B cell (primary cell): Measurements from ENCODE around the gene LRRK2. TPM values are rescaled to one million over a fixed set of nuclear protein-coding genes. Genes with fewer than 3 reads are reported as not detected.

Experiments
- ATAC-seq: fragments of 200-7000 bp; cut with Tn5 transposase; one replicate; pipeline ENCODE4 v1.10.0; 2021; ENCODE audit warnings: low read depth, mild to moderate bottlenecking, moderate number of reproducible peaks, moderate library complexity
- CTCF ChIA-PET: fragments of 350-600 bp; sonication (Branson Sonifier 250); formaldehyde crosslinking; loops from one replicate; lab custom pipeline; 2021; ENCODE audit warnings: antibody characterized with exemption, inconsistent platforms; lab: Charles Lee
- POLR2A ChIA-PET: fragments of 350-600 bp; sonication (Branson Sonifier 250); formaldehyde crosslinking; loops from one replicate; lab custom pipeline; 2021; ENCODE audit warnings: antibody characterized with exemption; lab: Charles Lee
- DNase-seq: peaks from one replicate; pipeline ENCODE4 v3.0.0; 2013
- H2AFZ ChIP-seq: 2 replicates; pipeline ENCODE4 v1.6.1; 2012; ENCODE audit warnings: mild to moderate bottlenecking, low read depth, low read length; ENCODE audit not compliant: insufficient read depth, poor library complexity, severe bottlenecking
- H3K27ac ChIP-seq, 2 donors: 1 replicate in 1 of 2; 2 replicates in 1 of 2; pipeline ENCODE4 v1.5.1; 2012 to 2013; ENCODE audit warnings: low read length in 2 of 2, mild to moderate bottlenecking in 2 of 2, moderate library complexity in 1 of 2
- H3K27me3 ChIP-seq, 4 experiments: fragments of 200-600 bp in 1 of 4; sonication (generic) in 1 of 4; replicated peaks in 1 of 4; 1 replicate in 2 of 4; 2 replicates in 2 of 4; pipeline versions ENCODE4 v1.6.1 to v1.7.0; 2013 to 2016; ENCODE audit warnings: low read length in 3 of 4, mild to moderate bottlenecking in 2 of 4, mixed read lengths in 1 of 4, moderate library complexity in 1 of 4; ENCODE audit not compliant: insufficient read depth in 4 of 4, control insufficient read depth in 3 of 4; ENCODE audit errors: control extremely low read depth in 1 of 4
- H3K36me3 ChIP-seq, 2 experiments: replicated peaks in 1 of 2; 1 replicate in 1 of 2; 2 replicates in 1 of 2; pipeline versions ENCODE4 v1.6.1 to v1.7.1; 2013; ENCODE audit warnings: low read length in 1 of 2; ENCODE audit not compliant: insufficient read depth in 2 of 2, control insufficient read depth in 1 of 2; ENCODE audit errors: control extremely low read depth in 1 of 2, extremely low read depth in 1 of 2
- H3K4me1 ChIP-seq, 2 donors: fragments of 200-600 bp in 1 of 2; sonication (generic) in 1 of 2; 1 replicate in 1 of 2; 2 replicates in 1 of 2; pipeline versions ENCODE4 v1.5.1 to v1.6.1; 2013 to 2017; ENCODE audit warnings: low read length in 2 of 2; ENCODE audit not compliant: control insufficient read depth in 2 of 2, insufficient read depth in 2 of 2
- H3K4me2 ChIP-seq: replicated peaks from 2 replicates; pipeline ENCODE3; 2012; ENCODE audit warnings: mild to moderate bottlenecking, low read depth, low read length; ENCODE audit not compliant: poor library complexity, severe bottlenecking
- H3K4me3 ChIP-seq, 5 experiments: fragments of 200-600 bp in 1 of 5; sonication (generic) in 1 of 5; 1 replicate in 3 of 5; 2 replicates in 2 of 5; pipeline versions ENCODE4 v1.5.1 to v1.7.0; 2011 to 2016; ENCODE audit warnings: low read length in 4 of 5, mild to moderate bottlenecking in 4 of 5, low read depth in 2 of 5, control low read depth in 1 of 5, moderate library complexity in 1 of 5; ENCODE audit not compliant: insufficient read depth in 1 of 5; ENCODE audit errors: control extremely low read depth in 1 of 5, extremely low read depth in 1 of 5
- H3K79me2 ChIP-seq: fragments of 200-600 bp; sonication (generic); one replicate; pipeline ENCODE4 v1.6.0; 2016; ENCODE audit warnings: low read length; ENCODE audit not compliant: control insufficient read depth, insufficient read depth
- H3K9ac ChIP-seq: fragments of 200-600 bp; sonication (generic); 2 replicates; pipeline ENCODE4 v1.6.1; 2017; ENCODE audit warnings: mild to moderate bottlenecking, low read length, moderate library complexity
- H3K9me3 ChIP-seq, 3 donors: one replicate each; pipeline versions ENCODE4 v1.6.1 to v1.7.1; 2013; ENCODE audit warnings: low read length in 2 of 3; ENCODE audit not compliant: control insufficient read depth in 2 of 3, insufficient read depth in 1 of 3; ENCODE audit errors: control extremely low read depth in 1 of 3
- H4K20me1 ChIP-seq: 2 replicates; pipeline ENCODE4 v1.6.0; 2012; ENCODE audit warnings: mild to moderate bottlenecking, low read length; ENCODE audit not compliant: insufficient read depth, control insufficient read depth, poor library complexity, severe bottlenecking
- H3K27ac Mint-ChIP-seq: one replicate; pipeline ENCODE4 v1.8.0; 2021; ENCODE audit warnings: mixed read lengths
- H3K27me3 Mint-ChIP-seq: one replicate; pipeline ENCODE4 v1.8.0; 2021; ENCODE audit warnings: mixed read lengths
- H3K4me1 Mint-ChIP-seq: one replicate; pipeline ENCODE4 v1.8.0; 2021; ENCODE audit warnings: mixed read lengths
- H3K4me3 Mint-ChIP-seq: one replicate; pipeline ENCODE4 v1.8.0; 2021; ENCODE audit warnings: mixed read lengths
- H3K9me3 Mint-ChIP-seq: one replicate; pipeline ENCODE4 v1.8.0; 2022; ENCODE audit warnings: mixed read lengths; ENCODE audit not compliant: insufficient read depth
- CTCF ChIP-seq: fragments of 200-600 bp; IDR thresholded peaks from one replicate; pipeline ENCODE4 v1.8.0; 2022; ENCODE audit warnings: antibody characterized with exemption, mild to moderate bottlenecking
- EZH2 ChIP-seq: IDR thresholded peaks from 2 replicates; pipeline ENCODE4 v1.6.1; 2012; ENCODE audit warnings: borderline replicate concordance, low read depth, mild to moderate bottlenecking, moderate library complexity, low read length; ENCODE audit not compliant: insufficient read depth, poor library complexity, severe bottlenecking
- WGBS: methylation state at CpG from one replicate; pipeline ENCODE4 v1.1.5; 2013; ENCODE audit warnings: missing lambda C conversion rate; ENCODE audit not compliant: insufficient coverage; 5-methylcytosine and 5-hydroxymethylcytosine counted together
- intact Hi-C: fragments of 100-400 bp; cut with micrococcal nuclease; formaldehyde crosslinking; loops from one replicate; pipeline ENCODE4 v1.10.0; 2022
- polyA plus RNA-seq: library from polyadenylated mRNA; depleted of rRNA; stranded (reverse); fragments of >200 nt; gene quantifications from 2 replicates; pipeline ENCODE4 v1.2.3, GENCODE V29; 2012
- total RNA-seq, 2 donors: library from RNA; stranded (reverse); fragments of 120-200 nt in 1 of 2; gene quantifications; 1 replicate in 1 of 2; 2 replicates in 1 of 2; pipeline versions ENCODE4 v1.2.3 to v1.2.4, GENCODE V29; 2013 to 2022

Gene LRRK2
- total and polyA plus RNA-seq, 2 donors (not counting 1 experiment from before 2014, with no cell fraction given), result 14.1 to 60.2 TPM

GRCh38 chr12:40300490-40300889 lies 75.7 kb downstream of the LRRK2 start:
- no peak overlapping the region for H3K4me3 ChIP-seq
- H3K4me1 ChIP-seq, result no peaks in the 10 kb centered on the region
- Mint-ChIP-seq H3K4me1 (no peaks in the 10 kb centered on the region), H3K4me3 (no peak overlapping the region), H3K27ac (no peak overlapping the region), H3K9me3 (no peaks in the 10 kb centered on the region), H3K27me3 (no peaks in the 10 kb centered on the region)
- no peak overlapping the region for H3K4me2 ChIP-seq
- WGBS, result 83% methylated on average over 1 of the region's 3 CpGs
- no peaks in the 10 kb centered on the region for H3K27me3 ChIP-seq
- no peak for DNase-seq
- H3K79me2 ChIP-seq, result no peaks in the 10 kb centered on the region
- H3K27ac ChIP-seq, result no peak overlapping the region
- intact Hi-C loops, result no loop called here
- no peaks in the 10 kb centered on the region for H3K9me3 ChIP-seq
- ATAC-seq, result no peak
- peaks cover 6 to 36% of the 10 kb centered on the region in 2 experiments for H3K36me3 ChIP-seq
- TF ChIP-seq EZH2 (no peak), CTCF (no peak)
- no peak overlapping the region for H2AFZ ChIP-seq
- no peaks in the 10 kb centered on the region for H4K20me1 ChIP-seq
- no peak overlapping the region for H3K9ac ChIP-seq
- CTCF ChIA-PET, result interaction anchor here (0.6 to 1.3 kb wide), 2 partner anchors 12 to 145 kb away, joined by 3 to 6 read pairs; no protein-coding TSS in a partner anchor
- POLR2A ChIA-PET, result no interaction called here

- intact Hi-C loops, result no loop called here
- POLR2A ChIA-PET, result no interaction called here
- Histone ChIP-seq H3K9ac (no peak overlapping the region), H2AFZ (no peak overlapping the region), H4K20me1 (no peaks in the 10 kb centered on the region), H3K4me1 (peaks cover 0 to under 1% of the 10 kb centered on the region in 2 donors), H3K27me3 (no peaks in the 10 kb centered on the region), H3K9me3 (no peaks in the 10 kb centered on the region), H3K27ac (no peak overlapping the region), H3K36me3 (peaks cover 0 to 24% of the 10 kb centered on the region in 2 experiments), H3K4me3 (no peak overlapping the region), H3K4me2 (no peak overlapping the region), H3K79me2 (no peaks in the 10 kb centered on the region)
- TF ChIP-seq EZH2 (no peak), CTCF (no peak)
- no peak overlapping the region for H3K4me3 Mint-ChIP-seq
- CTCF ChIA-PET, result interaction anchor here (1.0 to 1.9 kb wide), 3 partner anchors 15 to 298 kb away, joined by 3 to 4 read pairs (median 4); no protein-coding TSS in a partner anchor
- peaks cover 10% of the 10 kb centered on the region for H3K4me1 Mint-ChIP-seq
- H3K27ac Mint-ChIP-seq, result no peak overlapping the region
- 100% methylated on average over 2 of the region's 6 CpGs for WGBS
- no peak for ATAC-seq
- H3K27me3 Mint-ChIP-seq, result no peaks in the 10 kb centered on the region
- no peaks in the 10 kb centered on the region for H3K9me3 Mint-ChIP-seq
- no peak for DNase-seq
Measured at GRCh38 chr12:40309001-40309400, 84.2 kb downstream of the LRRK2 start.
